Stimulated activated CD4-positive, alpha-beta T cell treated with anti-CD3 and anti-CD28 coated beads, Interleukin-4, amount 100 ng/mL, for 24 hours (primary cell): ENCODE measurements around the gene SMIM1.
"Not testable (repeated sequence)": the region's sequence is repeated elsewhere in the genome, so short reads cannot be mapped to it uniquely, and the experiment has no call there.

Experiments
- DNase-seq: peaks from one replicate; pipeline ENCODE4 v3.0.0-alpha.2; 2020

Gene SMIM1

GRCh38 chr1:3796215-3797061, 23.9 kb downstream of the SMIM1 start, which contains the start of gene LRRC47:
Gene LRRC47, minus strand, starts transcription at chr1:3796498. Its CDS starts 22 bp downstream, at chr1:3796476.
- peak; percentile 95 for DNase-seq

- DNase-seq, result no peak
Observed at GRCh38 chr1:3799976-3800685, 27.6 kb downstream of the SMIM1 start.

GRCh38 chr1:3800795-3801194, 28.2 kb downstream of the SMIM1 start:
- peak; percentile 23 for DNase-seq

GRCh38 chr1:3803905-3804626, 31.5 kb downstream of the SMIM1 start:
- no peak for DNase-seq

GRCh38 chr1:3804627-3804944, 32.0 kb downstream of the SMIM1 start:
- DNase-seq, result not testable (repeated sequence)

GRCh38 chr1:3805038-3805437, 32.5 kb downstream of the SMIM1 start:
- DNase-seq, result no peak

GRCh38 chr1:3807769-3808168, 35.2 kb downstream of the SMIM1 start:
- DNase-seq, result no peak

- no peak for DNase-seq
Observed at GRCh38 chr1:3809680-3810079, 37.1 kb downstream of the SMIM1 start.

- DNase-seq, result not testable (repeated sequence)
Observed at GRCh38 chr1:3810149-3810761, 37.7 kb downstream of the SMIM1 start.

GRCh38 chr1:3811595-3811911, 39.0 kb downstream of the SMIM1 start:
- no peak for DNase-seq

- DNase-seq, result no peak
Observed at GRCh38 chr1:3814065-3814464, 41.5 kb downstream of the SMIM1 start.

- no peak for DNase-seq
Observed at GRCh38 chr1:3814771-3815561, 42.4 kb downstream of the SMIM1 start.

- no peak for DNase-seq
Observed at GRCh38 chr1:3816331-3817137, 44.0 kb downstream of the SMIM1 start.

GRCh38 chr1:3817138-3817740, 44.7 kb downstream of the SMIM1 start:
- DNase-seq, result no peak

- DNase-seq, result no peak
Observed at GRCh38 chr1:3817821-3818597, 45.5 kb downstream of the SMIM1 start.

- no peak for DNase-seq
Observed at GRCh38 chr1:3819771-3820200, 47.2 kb downstream of the SMIM1 start.

GRCh38 chr1:3820316-3820715, 47.8 kb downstream of the SMIM1 start:
- DNase-seq, result no peak

GRCh38 chr1:3821004-3821403, 48.5 kb downstream of the SMIM1 start:
- no peak for DNase-seq

- no peak for DNase-seq
Observed at GRCh38 chr1:3821447-3821846, 48.9 kb downstream of the SMIM1 start.

- DNase-seq, result no peak
Observed at GRCh38 chr1:3821908-3822307, 49.4 kb downstream of the SMIM1 start.
